GM21447 (cell line): Measurements from ENCODE around the gene TLX1.

Source experiments
- ATAC-seq: cut with Tn5 transposase; IDR thresholded peaks from one replicate; pipeline ENCODE4 v1.9.1; 2021; ENCODE audit not compliant: unreplicated experiment

Gene TLX1

GRCh38 chr10:101111547-101111946 lies 19.6 kb upstream of the TLX1 start:
- ATAC-seq = no peak

DNA sequence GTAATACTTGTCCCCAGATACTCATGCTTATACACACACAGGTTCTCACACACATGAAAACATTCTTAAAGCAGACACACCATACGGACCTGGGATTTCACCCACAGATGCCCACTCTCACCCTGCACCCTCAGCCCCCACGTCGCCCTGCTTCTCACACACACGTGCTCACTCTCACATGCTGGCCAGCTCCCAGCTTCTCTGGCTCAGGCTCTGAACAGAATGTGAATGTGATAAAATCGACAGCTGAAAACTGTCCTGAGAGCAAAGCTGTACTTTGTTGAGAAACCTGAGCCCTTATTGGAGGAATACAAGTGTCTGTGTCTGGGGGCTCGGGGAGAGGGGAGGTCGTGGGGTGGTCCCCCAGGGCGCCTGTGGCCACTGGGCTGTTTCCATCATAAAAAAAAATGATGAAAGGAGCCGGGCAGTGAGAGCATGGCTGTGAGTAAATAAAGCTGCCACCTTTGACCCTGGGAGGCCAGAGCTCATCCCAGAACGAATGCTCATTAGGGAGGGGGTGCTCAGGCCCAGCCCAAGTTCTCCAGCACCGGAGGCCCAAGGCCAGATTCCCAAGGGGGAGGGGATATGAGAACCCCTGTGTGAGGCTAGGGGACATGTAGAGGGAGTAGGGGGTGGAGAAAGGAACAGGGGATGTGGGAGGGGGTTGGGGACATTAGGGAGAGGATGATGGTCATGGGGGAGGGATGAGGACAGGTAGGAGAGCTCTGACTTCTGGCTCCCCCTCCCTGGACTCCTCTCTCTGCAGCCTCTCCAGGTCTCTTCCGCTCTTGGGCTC lies 18.1 kb upstream of the TLX1 start:
- no peak for ATAC-seq

GRCh38 chr10:101113890-101114403 lies 17.2 kb upstream of the TLX1 start:
- ATAC-seq = no peak

DNA sequence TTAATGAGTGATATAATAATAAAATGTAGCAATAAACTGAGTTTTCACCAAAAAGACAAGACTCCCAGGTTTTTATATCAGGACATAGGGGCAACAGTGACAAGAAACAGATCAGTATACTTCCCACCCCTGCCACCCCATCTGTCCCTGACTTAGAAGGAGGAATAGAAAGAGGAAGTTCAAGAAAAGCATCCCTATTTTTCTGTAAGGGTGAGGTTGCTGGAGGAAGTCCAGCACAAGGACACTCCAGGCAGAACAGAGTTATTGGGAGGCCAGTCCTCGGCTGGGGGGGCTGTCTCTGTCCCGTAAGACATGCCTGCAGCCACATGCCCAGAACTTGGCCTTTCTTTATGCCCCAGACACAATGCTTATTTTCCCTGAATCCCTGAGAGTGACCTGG lies 16.5 kb upstream of the TLX1 start:
- no peak for ATAC-seq

GRCh38 chr10:101116754-101117153 lies 14.3 kb upstream of the TLX1 start:
- no peak for ATAC-seq

- ATAC-seq = no peak
These were observed 13.1 kb upstream of the TLX1 start for GRCh38 chr10:101118031-101118430.

GRCh38 chr10:101120520-101120883 lies 10.6 kb upstream of the TLX1 start:
- ATAC-seq = no peak

- no peak for ATAC-seq
These were observed 10.0 kb upstream of the TLX1 start for GRCh38 chr10:101120884-101121653.

GRCh38 chr10:101121654-101122031 lies 9.5 kb upstream of the TLX1 start:
- no peak for ATAC-seq

- no peak for ATAC-seq
These were observed 8.6 kb upstream of the TLX1 start for GRCh38 chr10:101122270-101123084.

GRCh38 chr10:101123085-101123814 lies 7.8 kb upstream of the TLX1 start:
- ATAC-seq = no peak

DNA sequence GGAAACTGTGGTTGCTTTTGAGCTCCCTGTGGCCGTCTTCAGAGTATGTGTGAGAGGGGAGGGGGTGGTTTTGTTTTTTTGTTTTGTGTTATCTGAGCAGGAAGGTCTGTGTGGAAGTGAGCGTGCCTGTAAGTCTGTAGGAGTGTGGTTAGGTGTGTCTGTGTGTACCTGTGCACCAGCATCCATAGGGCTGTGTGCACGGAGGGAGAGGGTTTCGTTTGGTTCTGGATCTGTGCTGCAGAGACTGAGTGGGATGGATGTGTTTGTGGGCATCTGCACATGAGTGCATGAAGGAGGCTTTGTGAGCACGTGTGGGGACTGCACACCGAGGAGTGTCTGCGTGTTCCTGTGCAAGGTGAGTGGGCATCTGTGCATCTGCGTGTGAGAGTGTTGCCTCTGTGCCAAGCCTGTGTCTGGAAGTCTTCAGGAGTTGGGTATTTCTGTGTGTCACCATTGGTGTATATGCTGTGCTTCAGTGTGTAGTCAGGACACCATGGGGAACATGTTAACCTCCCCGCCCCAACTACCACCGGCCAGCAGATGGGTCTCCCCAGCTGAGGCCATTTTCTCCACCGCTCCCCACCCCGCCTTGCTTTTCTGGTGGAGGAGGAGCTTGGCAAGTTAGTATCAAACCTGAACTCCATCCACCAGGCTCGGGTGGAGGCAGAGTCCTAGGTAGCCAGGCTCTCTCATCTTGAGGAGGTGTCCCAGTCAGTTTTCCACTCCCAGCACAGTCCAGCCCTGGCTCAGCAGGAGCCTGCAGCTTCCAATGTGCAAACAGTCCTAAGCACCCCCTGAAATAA lies 7.1 kb upstream of the TLX1 start:
- ATAC-seq = no peak

DNA sequence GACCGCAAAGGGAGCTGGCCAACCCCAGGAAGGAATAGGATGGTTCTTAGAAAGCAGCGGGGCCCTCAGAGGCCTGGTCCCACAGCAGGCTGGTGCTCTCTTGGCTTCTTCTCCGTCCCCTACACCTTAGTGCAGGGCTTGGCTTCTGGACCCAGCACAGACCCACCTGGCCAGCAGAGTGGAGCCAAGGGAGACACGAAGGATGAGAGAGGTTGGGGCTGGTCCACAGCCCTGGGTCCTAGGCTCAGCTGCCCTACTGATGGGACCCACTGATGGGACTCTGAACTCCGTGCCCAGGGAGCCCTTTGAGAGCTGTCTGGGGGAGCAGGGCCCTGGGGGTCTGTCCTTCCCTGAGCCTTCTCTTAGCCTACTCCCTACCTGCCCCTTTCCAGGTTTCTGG lies 6.2 kb upstream of the TLX1 start:
- no peak for ATAC-seq

- ATAC-seq = no peak
These were observed 4.1 kb upstream of the TLX1 start for GRCh38 chr10:101126684-101127628.

- ATAC-seq = no peak
These were observed 959 bp upstream of the TLX1 start for GRCh38 chr10:101130141-101130540.

GRCh38 chr10:101131962-101132635 lies 999 bp downstream of the TLX1 start:
- ATAC-seq = no peak

DNA sequence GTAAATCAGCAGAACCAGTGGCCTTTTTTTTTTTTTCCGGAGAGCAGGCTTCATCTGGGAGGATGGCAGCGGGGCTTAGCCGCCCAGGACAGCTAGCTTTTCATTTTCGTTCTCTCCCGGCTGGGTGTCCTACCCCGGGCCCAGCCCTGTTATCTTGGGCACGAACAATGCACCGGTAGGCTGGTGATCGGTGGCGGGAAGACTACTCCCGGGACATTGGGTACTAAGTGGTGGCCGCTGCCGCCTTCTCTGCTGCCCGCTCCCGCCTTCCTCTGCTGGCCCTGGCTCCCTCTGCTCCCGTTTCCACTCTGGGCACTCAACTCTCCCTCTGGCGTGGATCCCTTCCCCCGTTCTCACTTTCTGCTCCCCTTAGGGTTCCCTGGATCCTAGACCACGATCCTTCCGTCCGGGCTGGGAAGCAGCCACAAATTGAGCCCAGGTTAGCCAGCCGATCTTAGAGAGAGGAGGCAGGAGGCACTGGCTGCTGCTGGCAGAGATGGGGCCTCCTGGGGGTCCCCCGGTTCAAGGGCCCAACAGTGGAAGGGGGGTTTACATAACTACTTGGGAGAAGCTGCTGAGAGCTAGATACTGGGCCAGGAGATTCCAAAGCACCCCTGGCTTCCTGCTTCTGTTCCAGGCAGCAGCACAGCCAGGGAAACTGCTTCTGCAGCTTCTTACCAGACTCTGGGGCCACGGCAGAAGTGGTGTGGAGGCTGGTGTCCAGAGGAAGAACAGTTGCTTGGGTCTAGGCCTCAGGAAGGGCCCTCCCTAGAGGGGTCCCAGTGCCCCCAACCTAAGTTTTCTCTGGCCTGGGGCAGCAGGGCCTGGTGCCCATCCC lies 1.8 kb downstream of the TLX1 start:
- no peak for ATAC-seq
